ENCODE measurements around the gene RELA.

DNA sequence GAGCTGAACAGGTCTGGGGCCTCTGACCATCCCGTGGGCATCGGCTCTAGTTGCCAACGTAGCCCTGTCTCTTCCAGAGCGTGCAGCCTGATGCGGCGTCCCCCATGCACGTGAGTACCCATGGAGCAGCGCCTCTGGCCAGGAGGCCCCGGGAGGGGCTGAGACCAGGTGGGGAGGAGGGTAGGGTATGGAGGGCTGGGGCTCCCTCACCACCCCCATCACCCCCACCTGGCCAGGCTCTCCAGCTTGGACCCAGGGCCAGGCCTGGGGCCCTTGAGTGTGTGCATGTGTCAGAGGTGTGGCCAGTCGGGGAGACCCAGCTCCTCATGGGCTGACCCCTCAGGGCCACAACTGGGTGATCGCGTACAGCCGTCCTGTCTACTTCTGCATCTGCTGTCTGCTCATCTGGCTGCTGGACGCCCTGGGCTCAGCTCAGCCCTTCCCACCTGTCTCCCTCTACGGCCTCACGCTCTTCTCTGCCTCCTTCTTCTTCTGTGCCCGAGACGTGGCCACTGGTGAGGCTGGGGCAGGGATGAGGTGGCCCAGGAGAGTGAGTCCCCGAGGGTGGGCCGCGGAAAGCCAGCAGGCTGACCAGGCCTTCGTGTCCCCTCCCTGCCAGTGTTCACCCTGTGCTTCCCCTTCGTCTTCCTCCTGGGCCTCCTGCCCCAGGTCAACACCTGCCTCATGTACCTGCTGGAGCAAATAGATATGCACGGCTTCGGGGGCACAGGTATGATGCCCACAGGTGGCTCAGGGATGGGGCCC, 38.7 kb downstream of the RELA start:
- TF ChIP-seq, protein P1, sequence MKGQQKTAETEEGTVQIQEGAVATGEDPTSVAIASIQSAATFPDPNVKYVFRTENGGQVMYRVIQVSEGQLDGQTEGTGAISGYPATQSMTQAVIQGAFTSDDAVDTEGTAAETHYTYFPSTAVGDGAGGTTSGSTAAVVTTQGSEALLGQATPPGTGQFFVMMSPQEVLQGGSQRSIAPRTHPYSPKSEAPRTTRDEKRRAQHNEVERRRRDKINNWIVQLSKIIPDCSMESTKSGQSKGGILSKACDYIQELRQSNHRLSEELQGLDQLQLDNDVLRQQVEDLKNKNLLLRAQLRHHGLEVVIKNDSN (CRISPR knock-in tag; IDR thresholded peaks at IDR 0.05): no peak
- TF ChIP-seq, protein P2, sequence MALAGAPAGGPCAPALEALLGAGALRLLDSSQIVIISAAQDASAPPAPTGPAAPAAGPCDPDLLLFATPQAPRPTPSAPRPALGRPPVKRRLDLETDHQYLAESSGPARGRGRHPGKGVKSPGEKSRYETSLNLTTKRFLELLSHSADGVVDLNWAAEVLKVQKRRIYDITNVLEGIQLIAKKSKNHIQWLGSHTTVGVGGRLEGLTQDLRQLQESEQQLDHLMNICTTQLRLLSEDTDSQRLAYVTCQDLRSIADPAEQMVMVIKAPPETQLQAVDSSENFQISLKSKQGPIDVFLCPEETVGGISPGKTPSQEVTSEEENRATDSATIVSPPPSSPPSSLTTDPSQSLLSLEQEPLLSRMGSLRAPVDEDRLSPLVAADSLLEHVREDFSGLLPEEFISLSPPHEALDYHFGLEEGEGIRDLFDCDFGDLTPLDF (CRISPR knock-in tag; IDR thresholded peaks at IDR 0.05): no peak
- TF ChIP-seq ZNF263 (CRISPR knock-in tag; IDR thresholded peaks at IDR 0.05; ENCODE audit: low read depth) (no peak), ZBTB21 (CRISPR knock-in tag; IDR thresholded peaks at IDR 0.05; ENCODE audit: borderline replicate concordance) (no peak), ZNF121 (CRISPR knock-in tag; IDR thresholded peaks at IDR 0.05) (no peak), NFYB (CRISPR knock-in tag; conservative IDR thresholded peaks at IDR 0.05; ENCODE audit: low read depth) (no peak), MYBL2 (CRISPR knock-in tag; IDR thresholded peaks at IDR 0.05) (no peak), IRF2 (CRISPR knock-in tag; IDR thresholded peaks at IDR 0.05; ENCODE audit: borderline replicate concordance, low read depth) (no peak), TEAD4 (CRISPR knock-in tag; IDR thresholded peaks at IDR 0.05) (no peak), JUN (CRISPR knock-in tag; IDR thresholded peaks at IDR 0.05) (no peak)
- TF ChIP-seq, protein P3, sequence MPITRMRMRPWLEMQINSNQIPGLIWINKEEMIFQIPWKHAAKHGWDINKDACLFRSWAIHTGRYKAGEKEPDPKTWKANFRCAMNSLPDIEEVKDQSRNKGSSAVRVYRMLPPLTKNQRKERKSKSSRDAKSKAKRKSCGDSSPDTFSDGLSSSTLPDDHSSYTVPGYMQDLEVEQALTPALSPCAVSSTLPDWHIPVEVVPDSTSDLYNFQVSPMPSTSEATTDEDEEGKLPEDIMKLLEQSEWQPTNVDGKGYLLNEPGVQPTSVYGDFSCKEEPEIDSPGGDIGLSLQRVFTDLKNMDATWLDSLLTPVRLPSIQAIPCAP (CRISPR knock-in tag; IDR thresholded peaks at IDR 0.05): no peak
- TF ChIP-seq, protein P4, sequence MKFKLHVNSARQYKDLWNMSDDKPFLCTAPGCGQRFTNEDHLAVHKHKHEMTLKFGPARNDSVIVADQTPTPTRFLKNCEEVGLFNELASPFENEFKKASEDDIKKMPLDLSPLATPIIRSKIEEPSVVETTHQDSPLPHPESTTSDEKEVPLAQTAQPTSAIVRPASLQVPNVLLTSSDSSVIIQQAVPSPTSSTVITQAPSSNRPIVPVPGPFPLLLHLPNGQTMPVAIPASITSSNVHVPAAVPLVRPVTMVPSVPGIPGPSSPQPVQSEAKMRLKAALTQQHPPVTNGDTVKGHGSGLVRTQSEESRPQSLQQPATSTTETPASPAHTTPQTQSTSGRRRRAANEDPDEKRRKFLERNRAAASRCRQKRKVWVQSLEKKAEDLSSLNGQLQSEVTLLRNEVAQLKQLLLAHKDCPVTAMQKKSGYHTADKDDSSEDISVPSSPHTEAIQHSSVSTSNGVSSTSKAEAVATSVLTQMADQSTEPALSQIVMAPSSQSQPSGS (CRISPR knock-in tag; IDR thresholded peaks at IDR 0.05; ENCODE audit: borderline replicate concordance, low read depth): no peak
- TF ChIP-seq, protein P5, sequence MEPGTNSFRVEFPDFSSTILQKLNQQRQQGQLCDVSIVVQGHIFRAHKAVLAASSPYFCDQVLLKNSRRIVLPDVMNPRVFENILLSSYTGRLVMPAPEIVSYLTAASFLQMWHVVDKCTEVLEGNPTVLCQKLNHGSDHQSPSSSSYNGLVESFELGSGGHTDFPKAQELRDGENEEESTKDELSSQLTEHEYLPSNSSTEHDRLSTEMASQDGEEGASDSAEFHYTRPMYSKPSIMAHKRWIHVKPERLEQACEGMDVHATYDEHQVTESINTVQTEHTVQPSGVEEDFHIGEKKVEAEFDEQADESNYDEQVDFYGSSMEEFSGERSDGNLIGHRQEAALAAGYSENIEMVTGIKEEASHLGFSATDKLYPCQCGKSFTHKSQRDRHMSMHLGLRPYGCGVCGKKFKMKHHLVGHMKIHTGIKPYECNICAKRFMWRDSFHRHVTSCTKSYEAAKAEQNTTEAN (CRISPR knock-in tag; IDR thresholded peaks at IDR 0.05): no peak
- TF ChIP-seq, protein P6, sequence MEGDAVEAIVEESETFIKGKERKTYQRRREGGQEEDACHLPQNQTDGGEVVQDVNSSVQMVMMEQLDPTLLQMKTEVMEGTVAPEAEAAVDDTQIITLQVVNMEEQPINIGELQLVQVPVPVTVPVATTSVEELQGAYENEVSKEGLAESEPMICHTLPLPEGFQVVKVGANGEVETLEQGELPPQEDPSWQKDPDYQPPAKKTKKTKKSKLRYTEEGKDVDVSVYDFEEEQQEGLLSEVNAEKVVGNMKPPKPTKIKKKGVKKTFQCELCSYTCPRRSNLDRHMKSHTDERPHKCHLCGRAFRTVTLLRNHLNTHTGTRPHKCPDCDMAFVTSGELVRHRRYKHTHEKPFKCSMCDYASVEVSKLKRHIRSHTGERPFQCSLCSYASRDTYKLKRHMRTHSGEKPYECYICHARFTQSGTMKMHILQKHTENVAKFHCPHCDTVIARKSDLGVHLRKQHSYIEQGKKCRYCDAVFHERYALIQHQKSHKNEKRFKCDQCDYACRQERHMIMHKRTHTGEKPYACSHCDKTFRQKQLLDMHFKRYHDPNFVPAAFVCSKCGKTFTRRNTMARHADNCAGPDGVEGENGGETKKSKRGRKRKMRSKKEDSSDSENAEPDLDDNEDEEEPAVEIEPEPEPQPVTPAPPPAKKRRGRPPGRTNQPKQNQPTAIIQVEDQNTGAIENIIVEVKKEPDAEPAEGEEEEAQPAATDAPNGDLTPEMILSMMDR (IDR thresholded peaks at IDR 0.05): no peak

Measured in WTC11 (cell line).